Upper lobe of left lung (tissue), 4 donors: ENCODE results near the gene FNDC11.

Source experiments
- CTCF ChIP-seq, 6 experiments: fragments of 450-650 bp in 4 of 6; fragments of 200-600 bp in 2 of 6; sonication (generic) in 2 of 6; IDR thresholded peaks; one replicate each; pipeline ENCODE4 v1.5.1; 2016 to 2019; ENCODE audit warnings: antibody characterized with exemption in 6 of 6
- POLR2AphosphoS5 ChIP-seq, 2 donors: sonication (generic); formaldehyde crosslinking; IDR thresholded peaks; one replicate each; pipeline ENCODE4 v1.5.1; 2017; ENCODE audit warnings: antibody characterized with exemption in 2 of 2

GRCh38 chr20:63577317-63577894, 23.4 kb downstream of the FNDC11 start:
- TF ChIP-seq POLR2AphosphoS5 (IDR thresholded peaks at IDR 0.05) (no peak), CTCF (IDR thresholded peaks at IDR 0.05) (no peak)
